HG03139 (cell line): Measurements from ENCODE around the gene HNF1A.
"Not testable (repeated sequence)": the region's sequence is repeated elsewhere in the genome, so short reads cannot be mapped to it uniquely, and the experiment has no call there.

ENCODE experiments used
- ATAC-seq: cut with Tn5 transposase; IDR thresholded peaks from one replicate; pipeline ENCODE4 v1.9.1; 2021; ENCODE audit not compliant: unreplicated experiment

The HNF1A gene

DNA sequence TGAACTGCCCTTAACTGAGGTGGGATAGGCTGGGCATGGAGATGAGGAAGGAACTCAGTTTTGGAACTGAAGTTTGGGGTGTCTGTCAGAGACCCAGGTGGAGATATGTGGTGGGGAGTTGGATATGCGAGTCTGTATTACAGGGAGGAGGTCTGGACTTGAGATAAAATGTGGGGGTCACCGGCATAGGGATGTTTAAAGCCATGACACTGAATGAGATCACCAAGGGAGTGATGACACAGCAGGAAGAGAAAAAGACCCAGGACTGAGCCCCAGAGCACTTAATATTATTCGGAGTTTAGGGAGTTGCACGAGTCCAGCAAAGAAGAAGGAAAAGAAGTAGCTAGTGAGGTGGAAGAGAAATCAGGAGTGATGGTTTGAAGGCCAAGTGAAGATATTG lies 64.7 kb downstream of the HNF1A start:
- no peak for ATAC-seq

GRCh38 chr12:121047400-121047799 lies 69.1 kb downstream of the HNF1A start:
- ATAC-seq, result not testable (repeated sequence)

- no peak for ATAC-seq
These were observed 70.1 kb downstream of the HNF1A start for GRCh38 chr12:121048442-121048841.

DNA sequence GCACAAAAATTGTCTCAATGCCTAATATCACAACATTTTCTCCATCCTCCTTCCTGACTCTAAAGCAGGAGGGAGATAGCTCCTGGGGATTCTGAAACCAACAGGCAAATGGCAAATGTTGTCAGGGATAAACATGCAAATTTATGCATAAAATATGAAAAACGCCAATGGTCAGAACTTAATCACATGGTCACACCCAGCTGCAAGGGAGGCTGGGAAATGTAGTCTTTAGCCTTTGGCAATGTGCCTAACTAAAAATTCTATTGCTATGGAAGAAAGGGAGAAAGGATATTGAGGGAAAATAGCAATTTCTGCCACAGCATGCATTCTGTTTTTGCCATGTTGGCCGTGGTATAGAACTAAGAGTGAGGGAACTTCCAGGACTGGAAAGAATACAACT lies 72.4 kb downstream of the HNF1A start:
- ATAC-seq, result no peak
